Ovary (tissue), 3 donors: ENCODE data around the gene MID1.

Source experiments
- EP300 ChIP-seq: sonication (generic); formaldehyde crosslinking; IDR thresholded peaks from one replicate; pipeline ENCODE4 v1.6.1; 2017; ENCODE audit warnings: antibody characterized with exemption
- POLR2A ChIP-seq: fragments of 450-650 bp; IDR thresholded peaks from one replicate; pipeline ENCODE4 v1.6.1; 2017; ENCODE audit warnings: antibody characterized with exemption, mild to moderate bottlenecking, moderate library complexity
- TF ChIP-seq, protein P1 (sequence below), 3 donors: fragments of 450-650 bp in 2 of 3; fragments of 200-600 bp in 1 of 3; IDR thresholded peaks; one replicate each; pipeline versions ENCODE4 v1.5.1 to v1.8.0; 2016 to 2022; ENCODE audit warnings: antibody characterized with exemption in 3 of 3, mild to moderate bottlenecking in 1 of 3
- donor health status: DM: no; HTN: no; CAD: no.

GRCh38 chrX:10555846-10556245, 64.5 kb downstream of the MID1 start:
- TF ChIP-seq, protein P1, sequence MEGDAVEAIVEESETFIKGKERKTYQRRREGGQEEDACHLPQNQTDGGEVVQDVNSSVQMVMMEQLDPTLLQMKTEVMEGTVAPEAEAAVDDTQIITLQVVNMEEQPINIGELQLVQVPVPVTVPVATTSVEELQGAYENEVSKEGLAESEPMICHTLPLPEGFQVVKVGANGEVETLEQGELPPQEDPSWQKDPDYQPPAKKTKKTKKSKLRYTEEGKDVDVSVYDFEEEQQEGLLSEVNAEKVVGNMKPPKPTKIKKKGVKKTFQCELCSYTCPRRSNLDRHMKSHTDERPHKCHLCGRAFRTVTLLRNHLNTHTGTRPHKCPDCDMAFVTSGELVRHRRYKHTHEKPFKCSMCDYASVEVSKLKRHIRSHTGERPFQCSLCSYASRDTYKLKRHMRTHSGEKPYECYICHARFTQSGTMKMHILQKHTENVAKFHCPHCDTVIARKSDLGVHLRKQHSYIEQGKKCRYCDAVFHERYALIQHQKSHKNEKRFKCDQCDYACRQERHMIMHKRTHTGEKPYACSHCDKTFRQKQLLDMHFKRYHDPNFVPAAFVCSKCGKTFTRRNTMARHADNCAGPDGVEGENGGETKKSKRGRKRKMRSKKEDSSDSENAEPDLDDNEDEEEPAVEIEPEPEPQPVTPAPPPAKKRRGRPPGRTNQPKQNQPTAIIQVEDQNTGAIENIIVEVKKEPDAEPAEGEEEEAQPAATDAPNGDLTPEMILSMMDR (IDR thresholded peaks at IDR 0.05): no peak
- TF ChIP-seq EP300 (no peak), POLR2A (no peak)
